ENCODE results near the gene HES2.

- TF ChIP-seq CTCF (IDR thresholded peaks at IDR 0.05): no peak
- TF ChIP-seq POLR2A (IDR thresholded peaks at IDR 0.05): no peak
These were observed 18.0 kb downstream of the HES2 start for GRCh38 chr1:6401673-6402072.

All from adrenal gland (tissue), 5 donors.